Ramos (cell line): ENCODE results near the gene CERK.

ENCODE experiments used
- in situ Hi-C: fragments of 300-500 bp; cut with MboI; formaldehyde crosslinking; loops from one replicate; pipeline ENCODE4 v1.14.3; 2022; ENCODE audit warnings: low sequenced_read_pairs; ENCODE audit not compliant: unreplicated experiment

CERK gene

GRCh38 chr22:46752988-46753310 lies 14.9 kb upstream of the CERK start:
- in situ Hi-C loops, result loop anchor here (25.0 kb wide), 2 partner anchors 966 to 1334 kb away; no protein-coding TSS in a partner anchor

GRCh38 chr22:46752286-46752987 lies 14.4 kb upstream of the CERK start:
- in situ Hi-C loops, result loop anchor here (25.0 kb wide), 2 partner anchors 965 to 1335 kb away; no protein-coding TSS in a partner anchor

GRCh38 chr22:46750863-46751443 lies 12.9 kb upstream of the CERK start:
- in situ Hi-C loops, result loop anchor here (25.0 kb wide), 2 partner anchors 964 to 1336 kb away; no protein-coding TSS in a partner anchor

GRCh38 chr22:46750530-46750800 lies 12.4 kb upstream of the CERK start:
- in situ Hi-C loops, result loop anchor here (25.0 kb wide), 2 partner anchors 963 to 1337 kb away; no protein-coding TSS in a partner anchor

- in situ Hi-C loops, result loop anchor here (25.0 kb wide), 2 partner anchors 963 to 1337 kb away; no protein-coding TSS in a partner anchor
Observed at GRCh38 chr22:46749682-46750529, 11.9 kb upstream of the CERK start.

- in situ Hi-C loops, result no loop called here
Observed at GRCh38 chr22:46748908-46749675, 11.0 kb upstream of the CERK start.

- in situ Hi-C loops, result no loop called here
Observed at GRCh38 chr22:46748206-46748907, 10.3 kb upstream of the CERK start.

GRCh38 chr22:46747646-46748045 lies 9.6 kb upstream of the CERK start:
- in situ Hi-C loops, result no loop called here

GRCh38 chr22:46746620-46747019 lies 8.6 kb upstream of the CERK start:
- in situ Hi-C loops, result no loop called here

GRCh38 chr22:46746192-46746591 lies 8.1 kb upstream of the CERK start:
- in situ Hi-C loops, result no loop called here

GRCh38 chr22:46744581-46744980 lies 6.5 kb upstream of the CERK start:
- in situ Hi-C loops, result no loop called here

- in situ Hi-C loops, result no loop called here
Observed at GRCh38 chr22:46742576-46743221, 4.6 kb upstream of the CERK start.

GRCh38 chr22:46741974-46742519 lies 4.0 kb upstream of the CERK start:
- in situ Hi-C loops, result no loop called here

- in situ Hi-C loops, result no loop called here
Observed at GRCh38 chr22:46740910-46741780, 3.1 kb upstream of the CERK start.

- in situ Hi-C loops, result no loop called here
Observed at GRCh38 chr22:46739094-46739870, 1.2 kb upstream of the CERK start.

- in situ Hi-C loops, result no loop called here
Observed at GRCh38 chr22:46738647-46739093, 618 bp upstream of the CERK start.
